HK-2 (cell line): ENCODE results near the gene COBL.

Experiments
- DNase-seq: peaks from one replicate; pipeline ENCODE4 v3.0.0-alpha.2; 2018; ENCODE audit not compliant: unreplicated experiment

Gene COBL

GRCh38 chr7:51303142-51303525 is 13.5 kb downstream of the COBL start:
- DNase-seq = no peak

- DNase-seq = no peak
Observed at GRCh38 chr7:51301806-51302205, 14.8 kb downstream of the COBL start.

GRCh38 chr7:51300762-51301674 is 15.6 kb downstream of the COBL start:
- DNase-seq = no peak

- DNase-seq = no peak
Observed at GRCh38 chr7:51299391-51300133, 17.0 kb downstream of the COBL start.

GRCh38 chr7:51298912-51299311 is 17.7 kb downstream of the COBL start:
- no peak for DNase-seq

GRCh38 chr7:51297986-51298385 is 18.6 kb downstream of the COBL start:
- no peak for DNase-seq

GRCh38 chr7:51295440-51296245 is 21.0 kb downstream of the COBL start:
- no peak for DNase-seq

- no peak for DNase-seq
Observed at GRCh38 chr7:51292596-51292995, 24.0 kb downstream of the COBL start.

GRCh38 chr7:51290702-51291540 is 25.7 kb downstream of the COBL start:
- no peak for DNase-seq

- DNase-seq = no peak
Observed at GRCh38 chr7:51290304-51290637, 26.3 kb downstream of the COBL start.

- DNase-seq = no peak
Observed at GRCh38 chr7:51289623-51290303, 26.8 kb downstream of the COBL start.

- no peak for DNase-seq
Observed at GRCh38 chr7:51288896-51289622, 27.6 kb downstream of the COBL start.

GRCh38 chr7:51286401-51286800 is 30.2 kb downstream of the COBL start:
- DNase-seq = no peak

GRCh38 chr7:51280156-51280555 is 36.5 kb downstream of the COBL start:
- DNase-seq = no peak

GRCh38 chr7:51279391-51280023 is 37.1 kb downstream of the COBL start:
- no peak for DNase-seq

GRCh38 chr7:51278797-51279196 is 37.8 kb downstream of the COBL start:
- DNase-seq = no peak

- no peak for DNase-seq
Observed at GRCh38 chr7:51276967-51277366, 39.6 kb downstream of the COBL start.

- no peak for DNase-seq
Observed at GRCh38 chr7:51276091-51276605, 40.5 kb downstream of the COBL start.

- no peak for DNase-seq
Observed at GRCh38 chr7:51275532-51275931, 41.1 kb downstream of the COBL start.
